ENCODE measurements around the gene HIP1.

GRCh38 chr7:75721426-75721825, 17.3 kb downstream of the HIP1 start:
- TF ChIP-seq, protein P1, sequence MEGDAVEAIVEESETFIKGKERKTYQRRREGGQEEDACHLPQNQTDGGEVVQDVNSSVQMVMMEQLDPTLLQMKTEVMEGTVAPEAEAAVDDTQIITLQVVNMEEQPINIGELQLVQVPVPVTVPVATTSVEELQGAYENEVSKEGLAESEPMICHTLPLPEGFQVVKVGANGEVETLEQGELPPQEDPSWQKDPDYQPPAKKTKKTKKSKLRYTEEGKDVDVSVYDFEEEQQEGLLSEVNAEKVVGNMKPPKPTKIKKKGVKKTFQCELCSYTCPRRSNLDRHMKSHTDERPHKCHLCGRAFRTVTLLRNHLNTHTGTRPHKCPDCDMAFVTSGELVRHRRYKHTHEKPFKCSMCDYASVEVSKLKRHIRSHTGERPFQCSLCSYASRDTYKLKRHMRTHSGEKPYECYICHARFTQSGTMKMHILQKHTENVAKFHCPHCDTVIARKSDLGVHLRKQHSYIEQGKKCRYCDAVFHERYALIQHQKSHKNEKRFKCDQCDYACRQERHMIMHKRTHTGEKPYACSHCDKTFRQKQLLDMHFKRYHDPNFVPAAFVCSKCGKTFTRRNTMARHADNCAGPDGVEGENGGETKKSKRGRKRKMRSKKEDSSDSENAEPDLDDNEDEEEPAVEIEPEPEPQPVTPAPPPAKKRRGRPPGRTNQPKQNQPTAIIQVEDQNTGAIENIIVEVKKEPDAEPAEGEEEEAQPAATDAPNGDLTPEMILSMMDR (IDR thresholded peaks at IDR 0.05; ENCODE audit: low read depth, low read length): no peak
- no peak for TF ChIP-seq POLR2A (IDR thresholded peaks at IDR 0.05; ENCODE audit: extremely low read depth, insufficient read length)
